ENCODE data around the gene CNTNAP4. TPM values are rescaled to one million over a fixed set of nuclear protein-coding genes. Genes with fewer than 3 reads are reported as not detected.

The CNTNAP4 gene
- total RNA-seq, 2 donors from 2014 or later = not detected

GRCh38 chr16:76446251-76446650, 169.1 kb downstream of the CNTNAP4 start:
- no peak for DNase-seq

GRCh38 chr16:76450890-76451289, 173.7 kb downstream of the CNTNAP4 start:
- ATAC-seq (no peak), DNase-seq (no peak)
- WGBS, 2 donors = 84 to 89% methylated on average over 6 of the region's 6 CpGs
- no peaks in the 10 kb centered on the region for H3K36me3 ChIP-seq (replicated peaks in 1 of 2; ENCODE audit: insufficient read depth in 1 of 2, low read depth in 2 of 2)
- H3K27ac ChIP-seq = no peak overlapping the region
- TF ChIP-seq POLR2A (IDR thresholded peaks at IDR 0.05) (no peak), CTCF (IDR thresholded peaks at IDR 0.05) (no peak)
- intact Hi-C loops (cut with DNase I) = no loop called here
- no peaks in the 10 kb centered on the region for H3K9me3 ChIP-seq
- H3K4me1 ChIP-seq = no peaks in the 10 kb centered on the region
- H3K27me3 ChIP-seq = no peaks in the 10 kb centered on the region
- no peak overlapping the region for H3K4me3 ChIP-seq

More at GRCh38 chr16:76446251-76446650, 169.1 kb downstream of the CNTNAP4 start:
- Histone ChIP-seq H3K9me3 (no peaks in the 10 kb centered on the region), H3K4me3 (no peak overlapping the region), H3K27ac (no peak overlapping the region), H3K27me3 (no peaks in the 10 kb centered on the region), H3K4me1 (no peaks in the 10 kb centered on the region), H3K36me3 (replicated peaks in 1 of 2; ENCODE audit: insufficient read depth in 1 of 2, low read depth in 2 of 2) (no peaks in the 10 kb centered on the region)
- no peak for TF ChIP-seq POLR2A (IDR thresholded peaks at IDR 0.05)
- TF ChIP-seq CTCF (IDR thresholded peaks at IDR 0.05) = no peak
- 65 to 69% methylated on average over 3 of the region's 3 CpGs for WGBS, 2 donors
- intact Hi-C loops (cut with DNase I) = no loop called here
- no peak for ATAC-seq

GRCh38 chr16:76455257-76455656, 178.1 kb downstream of the CNTNAP4 start:
- Histone ChIP-seq H3K4me3 (no peak overlapping the region), H3K27ac (no peak overlapping the region), H3K27me3 (no peaks in the 10 kb centered on the region), H3K9me3 (no peaks in the 10 kb centered on the region), H3K4me1 (no peaks in the 10 kb centered on the region), H3K36me3 (replicated peaks in 1 of 2; ENCODE audit: insufficient read depth in 1 of 2, low read depth in 2 of 2) (no peaks in the 10 kb centered on the region)
- DNase-seq (no peak), ATAC-seq (no peak)
- intact Hi-C loops (cut with DNase I) = no loop called here
- 84 to 91% methylated on average over 3 of the region's 3 CpGs for WGBS, 2 donors
- TF ChIP-seq POLR2A (IDR thresholded peaks at IDR 0.05) (no peak), CTCF (IDR thresholded peaks at IDR 0.05) (no peak)

- ATAC-seq (no peak), DNase-seq (no peak)
- no peaks in the 10 kb centered on the region for H3K4me1 ChIP-seq
- H3K27me3 ChIP-seq = no peaks in the 10 kb centered on the region
- H3K36me3 ChIP-seq (replicated peaks in 1 of 2; ENCODE audit: insufficient read depth in 1 of 2, low read depth in 2 of 2) = no peaks in the 10 kb centered on the region
- H3K9me3 ChIP-seq = no peaks in the 10 kb centered on the region
- H3K4me3 ChIP-seq = no peak overlapping the region
- WGBS, 2 donors = 61 to 65% methylated on average over 5 of the region's 5 CpGs
- no peak overlapping the region for H3K27ac ChIP-seq
- no peak for TF ChIP-seq CTCF (IDR thresholded peaks at IDR 0.05)
- intact Hi-C loops (cut with DNase I) = no loop called here
Measured at GRCh38 chr16:76456016-76456415, 178.8 kb downstream of the CNTNAP4 start.

GRCh38 chr16:76459111-76459510, 181.9 kb downstream of the CNTNAP4 start:
- Histone ChIP-seq H3K4me3 (no peak overlapping the region), H3K36me3 (replicated peaks in 1 of 2; ENCODE audit: insufficient read depth in 1 of 2, low read depth in 2 of 2) (no peaks in the 10 kb centered on the region), H3K27me3 (no peaks in the 10 kb centered on the region), H3K4me1 (no peaks in the 10 kb centered on the region), H3K9me3 (no peaks in the 10 kb centered on the region), H3K27ac (no peak overlapping the region)
- ATAC-seq (no peak), DNase-seq (no peak)
- WGBS, 2 donors = 72 to 82% methylated on average over 2 of the region's 2 CpGs
- TF ChIP-seq CTCF (IDR thresholded peaks at IDR 0.05) (no peak), POLR2A (IDR thresholded peaks at IDR 0.05) (no peak)
- intact Hi-C loops (cut with DNase I) = no loop called here

Data from body of pancreas (tissue), 4 donors.